HG03139 (cell line): ENCODE data around the gene HAPSTR1.

Source experiments
- ATAC-seq: cut with Tn5 transposase; IDR thresholded peaks from one replicate; pipeline ENCODE4 v1.9.1; 2021; ENCODE audit not compliant: unreplicated experiment

The HAPSTR1 gene

DNA sequence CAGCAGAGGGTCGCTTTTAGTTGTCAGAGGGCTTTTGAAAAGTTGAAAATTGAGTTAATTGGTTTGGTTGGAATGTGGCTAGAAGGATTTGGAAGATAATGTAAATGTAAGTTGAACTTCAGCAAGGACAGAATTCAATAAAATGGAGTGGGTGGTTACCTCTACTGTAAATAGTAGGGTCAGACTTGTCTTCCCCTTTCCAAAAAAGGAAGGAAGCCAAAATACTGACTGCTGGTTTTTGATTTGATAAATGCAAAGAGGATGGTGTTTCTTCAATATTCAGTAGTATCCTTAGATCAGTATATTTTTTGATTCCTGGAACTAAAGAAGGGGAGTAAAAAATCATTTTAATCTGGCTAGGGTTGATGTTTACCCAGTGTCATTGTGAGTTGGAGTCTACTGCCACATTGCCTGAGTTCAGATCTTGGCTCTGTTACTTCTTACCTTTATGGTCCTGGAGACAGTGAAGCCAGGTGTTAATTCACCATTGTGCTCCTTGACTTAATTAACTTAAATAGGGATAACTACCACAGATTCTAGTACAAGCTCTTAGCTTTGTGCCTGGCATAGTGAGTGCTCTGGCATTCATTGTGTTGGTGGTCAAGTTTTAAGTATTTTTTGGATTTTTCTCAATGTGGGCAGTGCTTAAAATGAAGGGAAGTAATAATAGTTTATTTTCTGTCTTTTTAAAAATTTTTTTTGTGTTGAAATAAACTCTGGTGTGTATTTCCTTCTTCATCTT lies 4.4 kb downstream of the HAPSTR1 start:
- no peak for ATAC-seq

- ATAC-seq, result no peak
These were observed 5.0 kb downstream of the HAPSTR1 start for GRCh38 chr16:9096416-9096952.

DNA sequence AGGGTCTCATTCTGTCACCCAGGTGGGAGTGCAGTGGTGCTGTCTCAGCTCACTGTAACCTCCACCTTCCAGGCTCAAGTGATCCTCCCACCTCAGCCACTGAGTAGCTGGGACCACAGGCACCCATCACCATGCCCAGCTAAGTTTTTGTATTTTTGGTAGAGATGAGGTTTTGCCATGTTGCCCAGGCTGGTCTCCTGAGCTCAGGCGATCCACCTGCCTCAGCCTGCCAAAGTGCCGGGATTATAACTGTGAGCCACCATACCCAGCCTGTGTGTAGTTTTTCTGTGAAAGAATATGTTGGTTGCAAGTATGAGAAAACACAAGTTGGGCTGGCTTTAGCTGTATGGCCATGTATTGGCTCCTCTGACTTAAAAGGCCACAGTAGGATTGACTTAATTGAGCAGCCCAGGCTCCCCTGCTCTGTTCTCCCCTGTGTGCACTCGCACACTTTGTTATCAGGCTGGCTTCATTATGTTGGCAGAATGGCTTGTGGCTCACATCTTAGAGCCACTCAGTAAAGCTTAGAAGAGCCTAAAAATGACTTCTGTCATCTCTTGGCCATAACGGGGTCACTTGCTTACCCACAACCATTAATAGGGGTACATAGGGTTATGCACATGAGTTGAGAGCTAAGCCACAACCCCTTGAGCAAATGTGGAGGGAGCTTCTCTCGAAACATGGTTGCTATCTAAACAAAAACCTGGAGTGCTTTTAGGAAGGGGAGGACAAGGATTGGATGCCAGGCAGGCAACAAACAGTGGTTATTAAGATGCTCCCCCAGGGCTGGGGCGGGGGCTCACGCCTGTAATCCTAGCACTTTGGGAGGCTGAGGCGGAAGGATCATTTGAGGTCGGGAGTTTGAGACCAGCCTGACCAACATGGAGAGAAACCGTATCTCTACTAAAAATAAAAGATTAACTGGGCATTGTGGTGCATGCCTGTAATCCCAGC lies 6.1 kb downstream of the HAPSTR1 start:
- no peak for ATAC-seq

GRCh38 chr16:9098377-9099090 lies 7.1 kb downstream of the HAPSTR1 start:
- ATAC-seq, result no peak

- no peak for ATAC-seq
These were observed 7.7 kb downstream of the HAPSTR1 start for GRCh38 chr16:9099131-9099625.

DNA sequence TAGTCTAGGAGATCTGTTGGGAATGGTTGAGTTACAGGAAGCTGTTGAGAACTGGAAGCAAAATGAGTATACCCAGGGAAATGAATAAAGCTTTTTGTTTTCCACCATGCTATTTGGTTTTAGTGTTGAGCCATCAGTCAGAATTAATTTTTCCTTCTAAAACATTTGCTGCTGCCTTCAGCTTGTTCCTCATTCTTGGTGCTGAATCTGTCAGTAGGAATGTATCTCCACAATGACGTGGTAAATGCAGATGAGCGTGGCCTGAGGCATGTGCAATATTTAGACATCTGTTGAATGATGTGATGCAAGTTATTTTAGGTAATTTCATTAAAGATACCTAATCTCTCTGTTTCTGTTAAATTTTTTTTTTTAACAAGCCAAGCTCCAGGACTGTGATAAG lies 10.9 kb downstream of the HAPSTR1 start:
- ATAC-seq, result no peak

- no peak for ATAC-seq
These were observed 11.5 kb downstream of the HAPSTR1 start for GRCh38 chr16:9102943-9103342.

- no peak for ATAC-seq
These were observed 12.1 kb downstream of the HAPSTR1 start for GRCh38 chr16:9103546-9103945.

DNA sequence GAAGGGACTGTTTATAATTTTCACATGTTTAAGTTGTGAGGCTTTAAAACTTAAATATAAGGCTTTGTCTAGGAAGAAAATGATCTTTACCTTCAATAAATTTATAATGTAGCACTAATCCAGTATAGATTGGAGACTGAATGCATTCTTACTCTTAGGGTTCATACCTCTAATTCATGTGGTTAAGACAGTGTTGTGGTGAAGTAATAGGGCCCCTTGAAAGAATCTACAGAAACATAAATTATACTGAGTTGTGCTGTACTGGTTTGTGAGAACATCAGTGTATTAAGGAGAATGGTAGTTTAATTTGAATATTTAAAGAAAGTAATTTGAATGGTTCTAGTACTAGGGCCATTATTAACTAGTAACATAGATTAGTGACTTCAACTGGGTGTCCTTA lies 13.7 kb downstream of the HAPSTR1 start:
- ATAC-seq, result no peak

DNA sequence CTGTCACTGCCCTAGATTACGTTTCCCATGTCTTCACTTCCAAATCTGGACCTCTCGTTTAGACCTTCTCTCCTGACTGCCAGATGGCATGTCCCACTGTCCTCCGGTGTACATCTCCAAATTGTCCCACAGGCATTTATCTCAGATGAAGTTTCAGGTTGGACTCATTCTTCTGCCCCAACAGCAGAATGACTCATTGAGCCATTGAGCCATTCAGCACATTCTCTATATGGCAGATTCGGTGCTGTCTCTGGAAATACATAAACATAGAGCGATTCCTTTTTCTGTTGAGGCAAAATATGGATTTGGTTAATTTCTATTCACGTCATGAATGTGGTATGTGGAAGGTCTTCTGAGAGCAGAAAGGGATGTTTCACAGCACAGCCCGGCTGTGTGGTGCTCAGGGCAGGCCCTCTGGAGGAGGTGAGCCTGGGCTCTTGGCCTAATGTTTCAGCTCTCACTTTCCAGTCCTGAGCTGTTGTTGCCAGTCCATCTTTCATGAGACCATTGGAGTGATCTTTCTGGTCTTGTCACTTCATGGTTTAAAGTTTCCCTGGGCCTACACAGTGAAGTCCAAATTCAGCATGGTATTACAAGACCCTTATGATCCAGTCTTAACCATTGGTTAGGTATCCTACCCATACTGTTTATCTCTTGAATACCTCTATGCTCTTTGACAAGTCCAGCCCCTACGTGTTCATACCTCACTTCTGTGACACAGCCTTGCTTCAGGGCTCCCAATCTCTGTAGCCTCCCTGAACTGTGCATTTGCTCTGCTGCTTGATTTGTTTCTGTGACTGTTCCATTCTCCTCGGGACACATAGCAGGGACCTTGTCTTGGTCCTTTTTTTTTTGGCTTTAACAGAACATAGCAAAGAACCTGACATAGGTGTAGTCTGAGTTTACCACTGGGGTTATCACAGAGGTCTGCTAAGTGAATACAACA lies 15.9 kb downstream of the HAPSTR1 start:
- ATAC-seq, result no peak

DNA sequence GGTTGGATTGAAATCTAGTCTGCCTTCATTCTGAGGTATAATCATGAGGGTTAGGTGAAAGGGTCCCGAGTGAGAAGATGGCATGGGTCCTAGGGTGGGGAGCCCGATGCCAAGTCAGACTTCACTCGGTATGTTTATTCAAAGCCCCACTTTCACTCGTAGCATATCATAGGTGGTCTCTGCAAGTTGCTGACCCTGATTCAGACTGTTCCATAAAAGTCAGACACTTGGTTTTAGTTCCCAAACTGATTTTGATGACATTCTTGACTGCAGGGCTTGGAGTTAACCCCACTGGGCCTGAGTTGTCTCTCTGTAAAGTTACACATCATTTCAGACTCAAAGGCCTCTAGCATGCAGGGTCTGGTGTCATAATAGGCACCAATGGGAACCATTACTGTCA lies 17.8 kb downstream of the HAPSTR1 start:
- ATAC-seq, result no peak

DNA sequence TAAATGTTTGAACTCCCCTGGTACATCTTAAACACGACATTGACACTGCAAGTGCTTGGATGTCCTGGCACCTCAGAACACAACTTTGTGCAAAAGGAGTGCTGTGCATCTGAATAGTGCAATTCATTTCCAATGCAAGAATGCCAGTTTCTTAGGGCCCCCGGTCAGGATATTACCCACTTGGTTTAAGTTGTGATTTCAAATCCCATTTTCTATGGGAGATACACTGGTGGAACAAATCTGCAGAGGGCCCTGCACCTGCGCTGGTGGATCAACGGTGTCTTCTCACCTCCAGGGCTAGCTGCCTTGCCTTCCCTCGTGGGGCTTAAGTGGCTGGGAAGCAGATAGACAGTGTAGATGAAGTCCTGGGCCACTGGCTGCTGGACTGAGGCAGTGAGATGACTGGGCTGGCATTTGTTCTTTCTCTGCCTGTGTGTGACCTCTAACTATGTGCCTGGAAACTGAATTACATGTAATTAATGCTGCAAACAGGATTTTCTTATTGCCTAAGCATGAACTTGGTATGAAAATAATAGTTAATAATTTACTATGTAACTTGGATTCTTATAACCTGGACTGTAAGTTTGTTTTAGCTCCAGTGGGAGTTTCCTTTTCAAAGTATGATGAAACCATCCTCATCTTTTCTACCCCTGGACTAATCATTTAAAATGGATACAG lies 20.9 kb downstream of the HAPSTR1 start:
- ATAC-seq, result no peak

DNA sequence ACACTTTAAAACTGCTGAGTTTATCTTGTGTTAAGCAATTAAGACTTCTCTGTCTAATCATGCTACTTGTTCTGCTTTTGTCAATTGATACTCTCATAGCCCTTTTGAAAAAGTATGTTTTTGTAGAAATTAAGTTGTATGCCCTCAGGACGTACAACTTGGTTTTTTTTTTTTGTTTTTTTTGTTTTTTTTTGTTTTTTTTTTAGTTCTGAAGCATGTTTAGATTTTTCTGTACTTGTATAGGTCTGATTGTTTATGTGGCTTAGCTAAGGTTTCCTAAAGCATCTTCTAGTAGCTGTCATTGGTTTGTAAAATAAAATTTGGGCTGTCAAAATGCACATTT lies 21.4 kb downstream of the HAPSTR1 start:
- ATAC-seq, result no peak

GRCh38 chr16:9113707-9114106 lies 22.3 kb downstream of the HAPSTR1 start:
- no peak for ATAC-seq

DNA sequence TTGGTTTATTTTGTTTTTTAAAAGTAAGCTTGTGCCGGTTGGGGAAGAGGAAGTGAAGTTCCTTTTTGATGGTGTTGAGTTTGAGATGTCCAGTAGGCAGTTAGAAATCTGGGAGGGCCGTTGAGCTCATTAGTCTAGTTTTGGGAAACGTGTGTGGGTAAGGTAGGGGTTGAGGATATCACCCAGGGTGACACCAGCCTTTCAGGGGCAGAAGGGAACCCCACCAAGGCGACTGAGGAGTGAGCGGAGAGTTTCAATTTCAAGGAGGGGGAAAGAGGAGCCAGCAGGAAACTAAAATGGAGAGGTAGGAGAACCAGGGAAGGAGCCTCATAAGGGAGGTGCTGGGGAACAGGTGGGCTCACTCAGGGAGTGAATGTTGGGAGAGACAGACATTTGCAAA lies 22.7 kb downstream of the HAPSTR1 start:
- ATAC-seq, result no peak

DNA sequence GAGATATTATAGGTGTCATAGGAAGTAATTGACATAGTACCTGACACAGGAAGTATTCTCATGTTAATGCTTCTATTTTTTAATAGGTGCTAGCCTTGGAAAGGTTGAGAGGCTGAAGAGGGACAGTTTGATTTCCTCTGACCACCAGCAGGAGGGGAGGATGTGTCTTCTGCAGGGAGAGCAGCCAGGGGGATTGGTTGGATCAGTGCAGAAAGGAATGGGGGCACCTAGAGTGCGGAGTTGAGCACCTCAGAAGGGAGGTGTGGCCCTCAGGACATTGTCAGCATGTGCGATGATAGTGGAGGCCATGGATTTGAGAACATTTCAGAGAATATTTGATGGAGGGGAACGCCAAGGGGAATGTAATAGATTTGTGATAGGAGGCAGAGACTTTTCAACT lies 23.4 kb downstream of the HAPSTR1 start:
- no peak for ATAC-seq

DNA sequence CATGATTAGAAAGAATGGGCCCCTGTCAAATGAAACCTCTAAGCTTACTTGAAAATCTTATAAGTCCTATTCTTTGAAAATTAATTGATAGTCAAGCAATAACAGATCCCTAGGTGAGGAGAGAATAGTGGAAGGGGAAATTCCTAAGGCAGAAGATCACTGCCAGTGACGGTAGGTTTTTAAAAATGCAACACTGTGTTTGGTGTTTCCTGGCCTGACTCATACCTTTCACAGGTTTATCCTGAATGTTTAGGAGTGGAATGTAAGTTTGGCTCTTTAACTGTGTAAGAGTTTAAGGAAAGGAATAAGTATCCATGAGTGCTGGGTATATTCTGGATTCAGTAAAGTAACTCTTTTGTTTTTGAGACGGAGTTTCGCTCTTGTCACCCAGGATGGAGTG lies 23.8 kb downstream of the HAPSTR1 start:
- ATAC-seq, result no peak

DNA sequence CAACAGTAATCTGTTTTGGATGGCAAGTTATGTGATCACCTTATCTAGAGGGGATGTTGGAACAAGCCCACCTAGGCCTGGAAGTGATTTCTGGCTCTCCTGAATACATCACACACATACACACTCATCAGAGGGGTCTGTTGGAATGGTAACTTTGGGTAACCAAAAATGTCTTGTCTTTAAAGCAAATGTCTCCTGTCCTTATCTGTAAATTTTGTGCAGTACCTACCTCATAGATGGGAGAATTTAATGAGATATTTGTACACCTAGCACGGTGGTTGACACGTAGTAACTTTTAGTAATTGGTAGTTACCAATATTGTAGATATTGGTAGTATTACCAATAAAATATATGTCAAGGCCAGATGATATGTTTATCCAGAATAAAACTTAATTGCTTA lies 24.7 kb downstream of the HAPSTR1 start:
- no peak for ATAC-seq

GRCh38 chr16:9118170-9118569 lies 26.7 kb downstream of the HAPSTR1 start:
- ATAC-seq, result no peak

DNA sequence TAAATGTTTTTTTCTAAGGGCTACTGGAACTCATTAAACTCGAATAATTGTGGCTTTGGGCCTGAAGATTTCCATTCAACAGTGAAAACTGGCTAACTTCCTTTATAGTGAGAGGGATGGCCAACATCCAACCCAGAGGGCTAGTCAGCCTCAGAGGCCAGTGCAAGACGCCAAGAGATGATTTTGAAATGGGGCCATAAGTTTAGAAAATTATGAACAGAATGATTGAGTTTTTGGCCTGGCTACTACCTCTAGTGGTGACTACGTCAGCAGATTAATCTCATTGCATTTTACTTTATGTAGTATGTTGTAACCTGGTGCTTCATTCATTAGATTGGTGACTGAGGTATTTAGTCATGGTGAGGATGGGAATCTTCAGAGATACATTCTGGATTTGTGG lies 28.4 kb downstream of the HAPSTR1 start:
- ATAC-seq, result no peak
